ENCODE measurements around the gene ITGA11. TPM values are rescaled to one million over a fixed set of nuclear protein-coding genes. Genes with fewer than 3 reads are reported as not detected.
A peak's percentile ranks its signal among the peaks of the same experiment; 100 is the strongest.

ITGA11 gene
- total RNA-seq, 1 donor from 2014 or later = not detected

- Mint-ChIP-seq H3K4me3 (ENCODE audit: low read depth) (no peak overlapping the region), H3K27ac (no peak overlapping the region), H3K4me1 (ENCODE audit: low read depth) (peaks cover 20% of the 10 kb centered on the region), H3K36me3 (ENCODE audit: insufficient read depth) (peaks cover 23% of the 10 kb centered on the region), H3K27me3 (no peaks in the 10 kb centered on the region), H3K9me3 (ENCODE audit: low read depth) (peaks cover 5% of the 10 kb centered on the region)
- DNase-seq (ENCODE audit: low spot score, unreplicated experiment) = no peak
- TF ChIP-seq, protein P1, sequence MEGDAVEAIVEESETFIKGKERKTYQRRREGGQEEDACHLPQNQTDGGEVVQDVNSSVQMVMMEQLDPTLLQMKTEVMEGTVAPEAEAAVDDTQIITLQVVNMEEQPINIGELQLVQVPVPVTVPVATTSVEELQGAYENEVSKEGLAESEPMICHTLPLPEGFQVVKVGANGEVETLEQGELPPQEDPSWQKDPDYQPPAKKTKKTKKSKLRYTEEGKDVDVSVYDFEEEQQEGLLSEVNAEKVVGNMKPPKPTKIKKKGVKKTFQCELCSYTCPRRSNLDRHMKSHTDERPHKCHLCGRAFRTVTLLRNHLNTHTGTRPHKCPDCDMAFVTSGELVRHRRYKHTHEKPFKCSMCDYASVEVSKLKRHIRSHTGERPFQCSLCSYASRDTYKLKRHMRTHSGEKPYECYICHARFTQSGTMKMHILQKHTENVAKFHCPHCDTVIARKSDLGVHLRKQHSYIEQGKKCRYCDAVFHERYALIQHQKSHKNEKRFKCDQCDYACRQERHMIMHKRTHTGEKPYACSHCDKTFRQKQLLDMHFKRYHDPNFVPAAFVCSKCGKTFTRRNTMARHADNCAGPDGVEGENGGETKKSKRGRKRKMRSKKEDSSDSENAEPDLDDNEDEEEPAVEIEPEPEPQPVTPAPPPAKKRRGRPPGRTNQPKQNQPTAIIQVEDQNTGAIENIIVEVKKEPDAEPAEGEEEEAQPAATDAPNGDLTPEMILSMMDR (IDR thresholded peaks at IDR 0.05; ENCODE audit: unreplicated experiment) = no peak
These were observed 146.5 kb downstream of the ITGA11 start for GRCh38 chr15:68285259-68285980.

DNA sequence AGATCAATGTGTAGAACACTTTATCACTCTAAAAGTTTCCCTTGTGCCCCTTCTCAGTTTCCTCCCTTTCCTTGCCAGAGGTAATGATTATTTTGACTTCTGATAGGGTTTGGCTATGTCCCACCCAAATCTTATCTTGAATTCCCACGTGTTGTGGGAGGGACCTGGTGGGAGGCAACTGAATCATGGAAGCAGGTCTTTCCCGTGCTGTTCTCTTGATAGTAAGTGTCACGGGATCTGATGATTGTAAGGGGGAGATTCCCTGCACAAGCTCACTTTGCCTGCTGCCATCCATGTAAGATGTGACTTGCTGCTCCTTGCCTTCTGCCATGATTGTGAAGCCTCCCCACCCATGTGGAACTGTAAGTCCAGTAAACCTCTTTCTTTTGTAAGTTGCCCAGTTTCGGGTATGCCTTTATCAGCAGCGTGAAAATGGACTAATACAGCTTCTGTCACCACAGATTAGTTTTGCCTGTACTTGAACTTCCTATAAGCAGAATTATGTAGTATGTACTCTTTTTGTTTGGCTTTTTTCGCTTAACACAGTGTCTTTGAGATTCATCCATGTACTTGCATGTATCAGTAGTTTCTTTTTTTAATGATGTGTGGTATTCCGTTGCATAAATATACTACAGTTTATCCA, 147.2 kb downstream of the ITGA11 start:
- Mint-ChIP-seq H3K27ac (no peak overlapping the region), H3K27me3 (no peaks in the 10 kb centered on the region), H3K4me1 (ENCODE audit: low read depth) (peaks cover 26% of the 10 kb centered on the region), H3K4me3 (ENCODE audit: low read depth) (no peak overlapping the region), H3K36me3 (ENCODE audit: insufficient read depth) (peaks cover 21% of the 10 kb centered on the region), H3K9me3 (ENCODE audit: low read depth) (peaks cover 5% of the 10 kb centered on the region)
- DNase-seq (ENCODE audit: low spot score, unreplicated experiment) = no peak
- TF ChIP-seq, protein P1 (IDR thresholded peaks at IDR 0.05; ENCODE audit: unreplicated experiment) = no peak

DNA sequence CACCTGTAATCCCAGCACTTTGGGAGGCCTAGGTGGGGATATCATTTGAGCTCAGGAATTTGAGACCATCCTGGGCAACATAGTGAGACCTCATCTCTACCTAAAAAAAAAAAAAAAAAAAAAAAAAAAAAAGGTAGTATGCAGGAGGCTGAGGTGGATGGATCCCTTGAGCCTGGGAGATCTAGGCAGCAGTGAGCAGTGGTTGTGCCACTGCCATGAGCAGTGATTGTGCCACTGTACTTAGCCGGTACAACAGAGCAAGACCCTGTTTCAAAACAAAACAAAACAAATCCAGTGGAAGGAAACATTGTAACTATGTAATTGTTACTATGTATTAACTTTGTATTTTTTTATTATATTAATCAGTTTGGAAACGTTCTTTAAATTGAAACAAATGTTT, 148.6 kb downstream of the ITGA11 start:
- Mint-ChIP-seq H3K9me3 (ENCODE audit: low read depth) (peaks cover 5% of the 10 kb centered on the region), H3K27me3 (no peaks in the 10 kb centered on the region), H3K27ac (no peak overlapping the region), H3K4me1 (ENCODE audit: low read depth) (peaks cover 39% of the 10 kb centered on the region), H3K36me3 (ENCODE audit: insufficient read depth) (peaks cover 21% of the 10 kb centered on the region), H3K4me3 (ENCODE audit: low read depth) (no peak overlapping the region)
- no peak for DNase-seq (ENCODE audit: low spot score, unreplicated experiment)
- TF ChIP-seq, protein P1 (IDR thresholded peaks at IDR 0.05; ENCODE audit: unreplicated experiment) = no peak

DNA sequence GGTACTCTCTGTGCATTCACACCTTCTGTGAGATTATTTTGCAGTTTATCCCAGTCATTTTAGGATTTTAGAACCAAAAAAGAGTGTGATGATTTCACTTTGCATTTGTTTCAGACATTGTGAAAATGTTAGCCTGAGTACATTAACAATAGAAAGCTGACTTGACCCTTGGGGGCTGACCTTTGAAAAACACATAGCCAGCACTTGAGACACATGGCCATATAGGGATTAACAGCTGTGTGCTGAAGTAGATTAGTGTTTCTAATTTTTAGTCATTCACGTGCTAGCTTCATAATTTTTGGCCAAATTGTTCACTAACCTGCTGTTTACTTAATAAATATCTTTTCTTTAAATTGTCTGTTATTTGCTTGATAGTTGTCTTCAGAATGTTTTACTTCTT, 151.0 kb downstream of the ITGA11 start:
- peaks cover 5% of the 10 kb centered on the region for H3K9me3 Mint-ChIP-seq (ENCODE audit: low read depth)
- DNase-seq (ENCODE audit: low spot score, unreplicated experiment) = no peak
- H3K4me3 Mint-ChIP-seq (ENCODE audit: low read depth) = no peak overlapping the region
- TF ChIP-seq, protein P1 (IDR thresholded peaks at IDR 0.05; ENCODE audit: unreplicated experiment) = no peak
- H3K36me3 Mint-ChIP-seq (ENCODE audit: insufficient read depth) = peaks cover 19% of the 10 kb centered on the region
- no peaks in the 10 kb centered on the region for H3K27me3 Mint-ChIP-seq
- no peak overlapping the region for H3K27ac Mint-ChIP-seq
- H3K4me1 Mint-ChIP-seq (ENCODE audit: low read depth) = peaks cover 46% of the 10 kb centered on the region

- H3K27ac Mint-ChIP-seq = no peak overlapping the region
- peaks cover 5% of the 10 kb centered on the region for H3K9me3 Mint-ChIP-seq (ENCODE audit: low read depth)
- H3K27me3 Mint-ChIP-seq = no peaks in the 10 kb centered on the region
- H3K4me1 Mint-ChIP-seq (ENCODE audit: low read depth) = peaks cover 48% of the 10 kb centered on the region
- TF ChIP-seq, protein P1 (IDR thresholded peaks at IDR 0.05; ENCODE audit: unreplicated experiment) = no peak
- H3K4me3 Mint-ChIP-seq (ENCODE audit: low read depth) = peak overlapping the region; percentile 95
- H3K36me3 Mint-ChIP-seq (ENCODE audit: insufficient read depth) = peaks cover 11% of the 10 kb centered on the region
- DNase-seq (ENCODE audit: low spot score, unreplicated experiment) = no peak
These were observed 151.9 kb downstream of the ITGA11 start for GRCh38 chr15:68279779-68280753.
